NCI-H1930 (cell line): ENCODE data around the gene KCNMA1.
"Not testable (repeated sequence)": the region's sequence is repeated elsewhere in the genome, so short reads cannot be mapped to it uniquely, and the experiment has no call there.

Experiments used
- DNase-seq, 2 experiments: peaks; one replicate each; lab custom pipeline; 2025; lab: John Stamatoyannopoulos, UW

Gene KCNMA1

GRCh38 chr10:77368006-77368405, 269.6 kb downstream of the KCNMA1 start:
- DNase-seq = no peak

- DNase-seq = no peak
These were observed 274.4 kb downstream of the KCNMA1 start for GRCh38 chr10:77363210-77363609.

GRCh38 chr10:77361831-77362230, 275.8 kb downstream of the KCNMA1 start:
- DNase-seq = no peak

GRCh38 chr10:77361426-77361825, 276.2 kb downstream of the KCNMA1 start:
- DNase-seq = no peak

GRCh38 chr10:77360835-77361234, 276.8 kb downstream of the KCNMA1 start:
- DNase-seq = no peak

GRCh38 chr10:77359950-77360520, 277.6 kb downstream of the KCNMA1 start:
- no peak for DNase-seq

GRCh38 chr10:77359287-77359691, 278.3 kb downstream of the KCNMA1 start:
- DNase-seq = no peak

- DNase-seq = no peak
These were observed 279.0 kb downstream of the KCNMA1 start for GRCh38 chr10:77358656-77359055.

GRCh38 chr10:77357611-77358310, 279.8 kb downstream of the KCNMA1 start:
- DNase-seq = no peak

- no peak for DNase-seq
These were observed 280.4 kb downstream of the KCNMA1 start for GRCh38 chr10:77357185-77357584.

- DNase-seq = no peak
These were observed 281.8 kb downstream of the KCNMA1 start for GRCh38 chr10:77355844-77356243.

GRCh38 chr10:77351386-77351785, 286.2 kb downstream of the KCNMA1 start:
- DNase-seq = no peak

GRCh38 chr10:77350711-77351119, 286.9 kb downstream of the KCNMA1 start:
- no peak for DNase-seq

GRCh38 chr10:77350134-77350533, 287.5 kb downstream of the KCNMA1 start:
- no peak for DNase-seq

GRCh38 chr10:77349226-77349625, 288.4 kb downstream of the KCNMA1 start:
- no peak for DNase-seq

- no peak for DNase-seq
These were observed 288.9 kb downstream of the KCNMA1 start for GRCh38 chr10:77348751-77349150.

- no peak for DNase-seq
These were observed 289.5 kb downstream of the KCNMA1 start for GRCh38 chr10:77348082-77348481.

- no peak for DNase-seq
These were observed 290.6 kb downstream of the KCNMA1 start for GRCh38 chr10:77347052-77347451.

GRCh38 chr10:77341055-77341454, 296.6 kb downstream of the KCNMA1 start:
- no peak for DNase-seq

- not testable (repeated sequence) for DNase-seq
These were observed 297.7 kb downstream of the KCNMA1 start for GRCh38 chr10:77339872-77340271.

- DNase-seq = no peak
These were observed 298.4 kb downstream of the KCNMA1 start for GRCh38 chr10:77339166-77339565.

GRCh38 chr10:77338143-77338542, 299.5 kb downstream of the KCNMA1 start:
- DNase-seq = no peak

- DNase-seq = peak in 1 of 2 experiments; percentile 13
These were observed 303.1 kb downstream of the KCNMA1 start for GRCh38 chr10:77334501-77334900.
